H1 (cell line): ENCODE data around the gene ZNF385D. TPM values are rescaled to one million over a fixed set of nuclear protein-coding genes. Genes with fewer than 3 reads are reported as not detected.

ENCODE experiments used
- CTCF ChIA-PET: fragments of 300-600 bp; sonication (Branson Sonifier 250); formaldehyde crosslinking; loops from one replicate; lab custom pipeline; 2021; ENCODE audit not compliant: partially characterized antibody; lab: Charles Lee
- POLR2A ChIA-PET: fragments of 300-600 bp; sonication (Branson Sonifier 250); formaldehyde crosslinking; loops from one replicate; lab custom pipeline; 2021; ENCODE audit warnings: inconsistent platforms; ENCODE audit not compliant: partially characterized antibody; lab: Charles Lee
- DNase-seq, 2 experiments: peaks; one replicate each; pipeline versions ENCODE4 v3.0.0 to v3.0.0-alpha.2; 2010 to 2022; ENCODE audit warnings: low spot score in 2 of 2, low read depth in 1 of 2, mixed read lengths in 1 of 2
- FAIRE-seq: peaks from 2 replicates; lab custom pipeline; 2011; peaks lifted over from hg19 to GRCh38; lab: Jason Lieb, UNC
- H2AFZ ChIP-seq: 2 replicates; pipeline ENCODE4 v1.8.1; 2012; ENCODE audit warnings: low read length, inconsistent platforms
- H2AK5ac ChIP-seq: 2 replicates; pipeline ENCODE4 v1.6.1; 2013; ENCODE audit warnings: low read depth, low read length
- H2BK120ac ChIP-seq: replicated peaks from 2 replicates; pipeline ENCODE3; 2013; ENCODE audit warnings: low read depth, low read length, inconsistent platforms
- H2BK12ac ChIP-seq: 2 replicates; pipeline ENCODE4 v1.6.1; 2013; ENCODE audit warnings: low read depth, low read length
- H2BK15ac ChIP-seq: 2 replicates; pipeline ENCODE4 v1.6.1; 2013; ENCODE audit warnings: low read length
- H2BK20ac ChIP-seq: 2 replicates; pipeline ENCODE4 v1.6.1; 2013; ENCODE audit warnings: low read length
- H2BK5ac ChIP-seq: 2 replicates; pipeline ENCODE4 v1.6.1; 2013; ENCODE audit warnings: low read depth, low read length
- H3K14ac ChIP-seq: 2 replicates; pipeline ENCODE4 v1.6.1; 2013; ENCODE audit warnings: inconsistent platforms; ENCODE audit not compliant: insufficient read length
- H3K18ac ChIP-seq: 2 replicates; pipeline ENCODE4 v1.6.1; 2013; ENCODE audit warnings: low read length; ENCODE audit errors: extremely low read depth
- H3K23ac ChIP-seq: 2 replicates; pipeline ENCODE4 v1.6.1; 2013; ENCODE audit warnings: inconsistent platforms; ENCODE audit not compliant: insufficient read length
- H3K23me2 ChIP-seq: 2 replicates; pipeline ENCODE4 v1.6.1; 2013; ENCODE audit warnings: low read depth, low read length
- H3K27ac ChIP-seq: 2 replicates; pipeline ENCODE4 v1.6.1; 2011; ENCODE audit warnings: low read depth, low read length, inconsistent platforms
- H3K27me3 ChIP-seq, 4 experiments: replicated peaks in 1 of 4; 1 replicate in 1 of 4; 2 replicates in 3 of 4; pipeline versions ENCODE4 v1.6.1 to v1.8.1; 2011 to 2013; ENCODE audit warnings: low read length in 3 of 4, mild to moderate bottlenecking in 3 of 4, inconsistent platforms in 2 of 4, mixed read lengths in 2 of 4, moderate library complexity in 1 of 4; ENCODE audit not compliant: control insufficient read depth in 3 of 4, insufficient read depth in 3 of 4; ENCODE audit errors: extremely low read depth in 1 of 4
- H3K36me3 ChIP-seq, 4 experiments: 2 replicates each; pipeline versions ENCODE4 v1.6.1 to v1.8.1; 2011 to 2013; ENCODE audit warnings: mild to moderate bottlenecking in 4 of 4, low read length in 3 of 4, moderate library complexity in 2 of 4, control low read depth in 1 of 4, inconsistent platforms in 1 of 4; ENCODE audit not compliant: insufficient read depth in 4 of 4, control insufficient read depth in 2 of 4
- H3K4ac ChIP-seq: replicated peaks from 2 replicates; pipeline ENCODE3; 2013; ENCODE audit warnings: low read length, low read depth, mixed read lengths, inconsistent platforms; ENCODE audit not compliant: insufficient read length
- H3K4me1 ChIP-seq, 4 experiments: replicated peaks in 1 of 4; 1 replicate in 1 of 4; 2 replicates in 3 of 4; pipeline versions ENCODE4 v1.6.1 to v1.8.1; 2011 to 2013; ENCODE audit warnings: low read length in 3 of 4, inconsistent platforms in 2 of 4, mixed read lengths in 1 of 4; ENCODE audit not compliant: insufficient read depth in 4 of 4, control insufficient read depth in 3 of 4
- H3K4me2 ChIP-seq, 2 experiments: 2 replicates each; pipeline versions ENCODE4 v1.6.1 to v1.8.1; 2011 to 2013; ENCODE audit warnings: low read depth in 2 of 2, low read length in 2 of 2, control low read depth in 1 of 2, inconsistent platforms in 1 of 2, mild to moderate bottlenecking in 1 of 2; ENCODE audit not compliant: insufficient read depth in 1 of 2
- H3K4me3 ChIP-seq, 4 experiments: fragments of 200-600, 300-600 bp in 1 of 4; sonication (generic), shearing (Covaris generic), sonication (Bioruptor Twin) in 1 of 4; 2 replicates each; pipeline versions ENCODE4 v1.5.1 to v1.8.1; 2011 to 2016; ENCODE audit warnings: low read length in 4 of 4, low read depth in 3 of 4, control low read depth in 2 of 4, inconsistent platforms in 2 of 4, mild to moderate bottlenecking in 2 of 4, mixed read lengths in 1 of 4, moderate library complexity in 1 of 4; ENCODE audit not compliant: insufficient read depth in 2 of 4; ENCODE audit errors: extremely low read depth in 1 of 4
- H3K56ac ChIP-seq: replicated peaks from 2 replicates; pipeline ENCODE3; 2013; ENCODE audit warnings: low read depth, mild to moderate bottlenecking, mixed read lengths, low read length, inconsistent platforms; ENCODE audit not compliant: insufficient read length
- H3K79me1 ChIP-seq: 2 replicates; pipeline ENCODE4 v1.6.1; 2013; ENCODE audit warnings: low read depth, low read length, control low read depth
- H3K79me2 ChIP-seq, 2 experiments: 2 replicates each; pipeline versions ENCODE4 v1.6.1 to v1.8.1; 2012 to 2013; ENCODE audit warnings: low read length in 2 of 2, mild to moderate bottlenecking in 2 of 2, inconsistent platforms in 1 of 2; ENCODE audit not compliant: insufficient read depth in 2 of 2, control insufficient read depth in 1 of 2
- H3K9ac ChIP-seq, 4 experiments: replicated peaks in 1 of 4; 1 replicate in 1 of 4; 2 replicates in 3 of 4; pipeline versions ENCODE4 v1.6.1 to v1.8.1; 2011 to 2013; ENCODE audit warnings: low read depth in 3 of 4, low read length in 3 of 4, control low read depth in 2 of 4, mild to moderate bottlenecking in 2 of 4, moderate library complexity in 2 of 4, inconsistent platforms in 1 of 4; ENCODE audit errors: extremely low read depth in 1 of 4
- H3K9me3 ChIP-seq, 2 experiments: 2 replicates each; pipeline versions ENCODE4 v1.6.1 to v1.8.1; 2012 to 2013; ENCODE audit warnings: mild to moderate bottlenecking in 2 of 2, moderate library complexity in 2 of 2, control low read depth in 1 of 2, inconsistent platforms in 1 of 2, low read depth in 1 of 2, low read length in 1 of 2, mixed read lengths in 1 of 2; ENCODE audit not compliant: insufficient read depth in 2 of 2
- H4K20me1 ChIP-seq, 2 experiments: replicated peaks in 1 of 2; 2 replicates each; pipeline versions ENCODE3 to v1.8.1; 2011 to 2013; ENCODE audit warnings: inconsistent platforms in 2 of 2, low read length in 2 of 2, mild to moderate bottlenecking in 1 of 2; ENCODE audit not compliant: insufficient read depth in 2 of 2, control insufficient read depth in 1 of 2
- H4K5ac ChIP-seq: 2 replicates; pipeline ENCODE4 v1.6.1; 2013; ENCODE audit warnings: low read length, low read depth, mixed read lengths, inconsistent platforms; ENCODE audit not compliant: insufficient read length
- H4K8ac ChIP-seq: 2 replicates; pipeline ENCODE4 v1.8.0; 2013; ENCODE audit warnings: mild to moderate bottlenecking, moderate library complexity, low read length, inconsistent platforms; ENCODE audit not compliant: insufficient read depth; ENCODE audit errors: extremely low read depth
- H4K91ac ChIP-seq: replicated peaks from 2 replicates; pipeline ENCODE3; 2013; ENCODE audit warnings: low read length, mixed read lengths, inconsistent platforms; ENCODE audit not compliant: insufficient read length
- BACH1 ChIP-seq: IDR thresholded peaks from 2 replicates; pipeline ENCODE4 v1.6.1; 2012; ENCODE audit warnings: low read length, improper control_type of control experiment
- CBX8 ChIP-seq: fragments of 300-800, 300-1000 bp; sonication (generic); IDR thresholded peaks from 2 replicates; pipeline ENCODE4 v1.7.1; 2016; ENCODE audit warnings: low read depth, low read length, borderline replicate concordance
- CREB1 ChIP-seq: IDR thresholded peaks from 2 replicates; pipeline ENCODE4 v1.6.1; 2012; ENCODE audit warnings: inconsistent platforms
- CTBP2 ChIP-seq: IDR thresholded peaks from 2 replicates; pipeline ENCODE4 v1.7.0; 2011; ENCODE audit warnings: borderline replicate concordance, mild to moderate bottlenecking, moderate library complexity, mixed read lengths, low read length; ENCODE audit not compliant: insufficient read depth, insufficient read length
- FOSL1 ChIP-seq: IDR thresholded peaks from 2 replicates; pipeline ENCODE4 v1.6.1; 2011; ENCODE audit warnings: mild to moderate bottlenecking, low read depth, low read length, moderate library complexity; ENCODE audit not compliant: insufficient read depth
- GABPA ChIP-seq: IDR thresholded peaks from 2 replicates; pipeline ENCODE4 v1.6.1; 2011; ENCODE audit warnings: mild to moderate bottlenecking, low read length, moderate library complexity, borderline replicate concordance; ENCODE audit not compliant: insufficient read depth
- KDM5A ChIP-seq: fragments of 200-600 bp; IDR thresholded peaks from 2 replicates; pipeline ENCODE4 v1.7.1; 2012; ENCODE audit warnings: mild to moderate bottlenecking, low read length, inconsistent platforms, mixed read lengths
- NRF1 ChIP-seq: IDR thresholded peaks from 2 replicates; pipeline ENCODE4 v1.6.1; 2011; ENCODE audit warnings: mild to moderate bottlenecking, low read depth, low read length, improper control_type of control experiment
- SP1 ChIP-seq: IDR thresholded peaks from 2 replicates; pipeline ENCODE4 v1.6.1; 2011; ENCODE audit warnings: low read depth, low read length
- TAF1 ChIP-seq: IDR thresholded peaks from 2 replicates; pipeline ENCODE4 v1.6.1; 2011; ENCODE audit warnings: mild to moderate bottlenecking, low read depth, low read length
- TAF7 ChIP-seq: optimal IDR thresholded peaks from 2 replicates; pipeline ENCODE3; 2011; ENCODE audit warnings: low read depth, mild to moderate bottlenecking, inconsistent platforms, low read length, moderate library complexity, borderline replicate concordance
- WGBS, 2 experiments: shearing (Covaris generic) in 1 of 2; methylation state at CpG; one replicate each; pipeline versions ENCODE4 v1.1.6 to v1.1.7; 2013 to 2015; ENCODE audit warnings: low lambda C conversion rate in 2 of 2, mixed read lengths in 2 of 2, inconsistent platforms in 1 of 2, low coverage in 1 of 2, missing lambda C conversion rate in 1 of 2; ENCODE audit not compliant: insufficient replicate concordance in 2 of 2, insufficient coverage in 1 of 2, insufficient read length in 1 of 2; ENCODE audit errors: extremely low coverage in 1 of 2, missing lambda C conversion rate in 1 of 2; 5-methylcytosine and 5-hydroxymethylcytosine counted together
- polyA plus RNA-seq, 7 experiments: library from polyadenylated mRNA; depleted of rRNA in 3 of 7; stranded (reverse) in 5 of 7; unstranded in 2 of 7; fragments of >200 nt in 5 of 7; fragments of 200-250 nt in 2 of 7; gene quantifications; 1 replicate in 5 of 7; 2 replicates in 1 of 7; 4 replicates in 1 of 7; pipeline versions ENCODE4 v1.2.1 to v1.2.3, GENCODE V29; 2011 to 2013; ENCODE audit warnings: missing spikeins in 2 of 7, mixed read lengths in 2 of 7
- total RNA-seq: library from RNA; stranded (reverse); fragmentation: NEBNext Ultra II Directional; extraction: Animal tissue kit (Norgen Biotek cat#: 25700); gene quantifications from 2 replicates; pipeline ENCODE4 v1.2.1, GENCODE V29; 2021
- TF ChIP-seq, protein P1 (sequence below), 3 experiments: IDR thresholded peaks; 1 replicate in 2 of 3; 2 replicates in 1 of 3; pipeline versions ENCODE4 v1.5.1 to v1.6.1; 2011; ENCODE audit warnings: low read length in 3 of 3, mild to moderate bottlenecking in 3 of 3, inconsistent platforms in 2 of 3, low read depth in 1 of 3, moderate library complexity in 1 of 3; ENCODE audit not compliant: insufficient read depth in 1 of 3; ENCODE audit errors: control extremely low read depth in 1 of 3

ZNF385D gene
- total and polyA plus RNA-seq, 2 of the 8 experiments (the other 6 are each of a cell fraction or from before 2014, with no cell fraction given): 5.9 to 10.8 TPM

- Histone ChIP-seq H4K20me1 (no peaks in the 10 kb centered on the region), H2BK15ac (no peak overlapping the region), H4K8ac (no peak overlapping the region), H3K9ac (no peak overlapping the region), H3K79me2 (no peaks in the 10 kb centered on the region), H2AFZ (no peak overlapping the region), H2BK12ac (no peak overlapping the region), H2BK120ac (no peak overlapping the region), H4K91ac (no peak overlapping the region), H3K4me2 (no peak overlapping the region), H2BK20ac (no peak overlapping the region), H2AK5ac (no peak overlapping the region), H4K5ac (no peak overlapping the region), H3K4me3 (no peak overlapping the region), H3K9me3 (no peaks in the 10 kb centered on the region), H3K14ac (no peak overlapping the region), H3K27ac (no peak overlapping the region), H3K79me1 (no peaks in the 10 kb centered on the region), H3K4ac (no peak overlapping the region), H3K4me1 (no peaks in the 10 kb centered on the region), H3K27me3 (peaks cover 0 to 1% (median 0%) of the 10 kb centered on the region in 4 experiments; a peak in 1 of 7 replicates), H3K36me3 (no peaks in the 10 kb centered on the region), H3K18ac (no peak overlapping the region), H3K56ac (no peak overlapping the region), H3K23me2 (no peaks in the 10 kb centered on the region; the same call in 1 of the 2 replicates), H2BK5ac (no peak overlapping the region), H3K23ac (no peak overlapping the region)
- FAIRE-seq: no peak
- WGBS, 2 experiments: 83% methylated on average over 4 of the region's 4 CpGs; no CpG with 5 or more reads in 1 of the 2 experiments
- ChIA-PET POLR2A (no interaction called here), CTCF (no interaction called here)
- no peak for DNase-seq
- TF ChIP-seq BACH1 (no peak), GABPA (no peak), KDM5A (no peak), NRF1 (no peak), CBX8 (no peak), TAF7 (no peak), CREB1 (no peak), CTBP2 (no peak), TAF1 (no peak), SP1 (no peak), FOSL1 (no peak)
- TF ChIP-seq, protein P1, sequence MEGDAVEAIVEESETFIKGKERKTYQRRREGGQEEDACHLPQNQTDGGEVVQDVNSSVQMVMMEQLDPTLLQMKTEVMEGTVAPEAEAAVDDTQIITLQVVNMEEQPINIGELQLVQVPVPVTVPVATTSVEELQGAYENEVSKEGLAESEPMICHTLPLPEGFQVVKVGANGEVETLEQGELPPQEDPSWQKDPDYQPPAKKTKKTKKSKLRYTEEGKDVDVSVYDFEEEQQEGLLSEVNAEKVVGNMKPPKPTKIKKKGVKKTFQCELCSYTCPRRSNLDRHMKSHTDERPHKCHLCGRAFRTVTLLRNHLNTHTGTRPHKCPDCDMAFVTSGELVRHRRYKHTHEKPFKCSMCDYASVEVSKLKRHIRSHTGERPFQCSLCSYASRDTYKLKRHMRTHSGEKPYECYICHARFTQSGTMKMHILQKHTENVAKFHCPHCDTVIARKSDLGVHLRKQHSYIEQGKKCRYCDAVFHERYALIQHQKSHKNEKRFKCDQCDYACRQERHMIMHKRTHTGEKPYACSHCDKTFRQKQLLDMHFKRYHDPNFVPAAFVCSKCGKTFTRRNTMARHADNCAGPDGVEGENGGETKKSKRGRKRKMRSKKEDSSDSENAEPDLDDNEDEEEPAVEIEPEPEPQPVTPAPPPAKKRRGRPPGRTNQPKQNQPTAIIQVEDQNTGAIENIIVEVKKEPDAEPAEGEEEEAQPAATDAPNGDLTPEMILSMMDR (IDR thresholded peaks at IDR 0.05; ENCODE audit: control extremely low read depth in 1 of 3, insufficient read depth in 1 of 3, low read depth in 1 of 3, low read length in 3 of 3): no peak
These were observed 336.5 kb downstream of the ZNF385D start for GRCh38 chr3:21414506-21414905.
